CD4-positive, alpha-beta T cell treated with Interleukin-6 for 4 hours (primary cell): Measurements from ENCODE around the gene RPL26.
"Not testable (repeated sequence)": the region's sequence is repeated elsewhere in the genome, so short reads cannot be mapped to it uniquely, and the experiment has no call there.

Experiments
- DNase-seq: peaks from one replicate; pipeline ENCODE4 v3.0.0-alpha.2; 2020; ENCODE audit warnings: mixed read lengths

Gene RPL26

DNA sequence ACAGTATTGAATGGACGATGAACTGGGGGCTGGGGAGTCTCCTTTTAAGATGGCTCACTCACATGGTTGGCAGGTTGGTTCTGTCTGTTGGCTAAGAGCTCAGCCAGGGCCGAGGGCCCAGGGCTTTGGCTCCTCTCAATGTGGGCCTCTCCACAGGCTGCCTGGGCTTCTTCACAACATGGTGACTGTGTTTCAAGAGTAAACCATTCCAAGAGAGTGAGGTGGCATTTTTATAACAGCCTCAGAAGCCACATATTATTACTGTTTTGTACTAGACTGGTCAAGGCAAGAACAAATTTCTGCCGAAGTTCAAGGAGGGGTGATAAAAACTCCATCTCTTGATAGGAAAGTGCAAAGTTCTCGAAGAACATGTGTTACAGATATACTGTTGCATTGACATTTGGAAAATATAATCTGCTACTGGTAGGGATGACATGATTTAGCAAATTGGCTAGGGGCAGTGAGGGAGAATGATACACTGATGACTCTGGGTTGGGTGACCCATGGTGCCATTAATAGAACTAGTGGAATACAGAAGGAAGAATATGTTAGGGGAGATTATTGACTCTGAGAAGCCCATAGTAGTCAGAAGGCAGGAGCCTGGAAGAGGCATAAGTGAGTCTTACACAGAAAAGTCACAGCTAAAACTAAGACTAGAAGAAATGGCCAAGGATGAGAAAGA is 20.2 kb downstream of the RPL26 start:
- DNase-seq, result no peak

DNA sequence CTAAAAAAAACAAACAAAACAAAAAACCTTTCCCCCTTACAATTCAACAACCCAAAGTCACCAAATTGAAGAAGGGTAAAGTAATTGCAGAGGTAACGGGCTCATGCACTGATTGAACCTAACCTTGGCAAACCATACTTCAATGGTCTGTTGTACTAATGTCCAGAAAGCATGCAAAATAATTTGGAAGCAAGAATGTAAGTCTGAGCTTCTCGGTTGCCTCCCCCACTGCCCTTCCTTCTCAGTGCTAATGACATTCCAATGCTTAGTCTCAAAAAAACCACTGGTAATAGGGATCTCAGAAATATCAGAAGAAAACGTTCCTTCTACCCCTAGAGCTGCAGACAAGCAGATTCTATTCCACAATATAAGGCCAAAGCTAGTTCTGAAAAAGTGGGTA is 22.2 kb downstream of the RPL26 start:
- DNase-seq, result no peak

GRCh38 chr17:8360260-8360659 is 22.7 kb downstream of the RPL26 start:
- no peak for DNase-seq

DNA sequence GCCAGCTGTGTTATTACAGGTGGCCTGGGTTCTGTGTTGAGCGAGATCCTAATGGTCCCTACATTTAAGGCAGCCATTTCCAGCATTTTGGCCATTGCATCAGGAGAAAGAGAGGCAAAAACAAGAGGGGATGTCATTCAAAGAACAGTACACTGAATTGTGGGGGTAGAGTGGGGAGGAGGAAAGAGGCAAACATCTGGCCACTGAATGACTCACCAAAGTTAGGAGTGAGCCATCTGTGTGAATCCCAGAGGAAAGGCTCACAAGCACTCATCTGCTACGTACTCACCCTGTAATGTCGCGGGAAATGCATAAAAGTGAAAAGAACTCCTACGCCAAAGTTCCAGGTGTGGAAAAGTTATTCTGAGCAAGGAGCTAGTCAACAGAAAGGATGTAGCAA is 23.2 kb downstream of the RPL26 start:
- no peak for DNase-seq

- DNase-seq, result no peak
Measured at GRCh38 chr17:8357910-8358309, 25.1 kb downstream of the RPL26 start.

GRCh38 chr17:8354236-8354635 is 28.8 kb downstream of the RPL26 start:
- no peak for DNase-seq

- DNase-seq, result no peak
Measured at GRCh38 chr17:8353736-8354135, 29.3 kb downstream of the RPL26 start.

DNA sequence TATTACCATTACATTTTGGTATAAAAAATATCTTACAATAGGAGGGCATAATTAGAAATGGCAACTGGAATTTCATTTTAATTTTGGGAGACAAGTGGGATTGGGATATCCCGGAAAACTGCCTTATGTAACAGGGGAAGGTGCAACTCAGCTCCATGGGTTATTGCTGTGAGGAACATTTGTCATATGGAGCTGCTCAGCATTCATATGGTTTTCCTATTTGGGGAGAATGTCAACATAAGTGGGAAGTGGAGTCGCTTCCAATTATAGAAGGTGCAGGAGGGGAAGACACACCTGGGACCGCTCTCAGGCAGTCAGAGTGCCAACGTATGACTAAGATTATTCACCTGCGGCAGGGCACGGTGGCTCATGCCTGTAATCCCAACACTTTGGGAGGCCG is 32.7 kb downstream of the RPL26 start:
- no peak for DNase-seq

- DNase-seq, result not testable (repeated sequence)
Measured at GRCh38 chr17:8347001-8347400, 36.0 kb downstream of the RPL26 start.

DNA sequence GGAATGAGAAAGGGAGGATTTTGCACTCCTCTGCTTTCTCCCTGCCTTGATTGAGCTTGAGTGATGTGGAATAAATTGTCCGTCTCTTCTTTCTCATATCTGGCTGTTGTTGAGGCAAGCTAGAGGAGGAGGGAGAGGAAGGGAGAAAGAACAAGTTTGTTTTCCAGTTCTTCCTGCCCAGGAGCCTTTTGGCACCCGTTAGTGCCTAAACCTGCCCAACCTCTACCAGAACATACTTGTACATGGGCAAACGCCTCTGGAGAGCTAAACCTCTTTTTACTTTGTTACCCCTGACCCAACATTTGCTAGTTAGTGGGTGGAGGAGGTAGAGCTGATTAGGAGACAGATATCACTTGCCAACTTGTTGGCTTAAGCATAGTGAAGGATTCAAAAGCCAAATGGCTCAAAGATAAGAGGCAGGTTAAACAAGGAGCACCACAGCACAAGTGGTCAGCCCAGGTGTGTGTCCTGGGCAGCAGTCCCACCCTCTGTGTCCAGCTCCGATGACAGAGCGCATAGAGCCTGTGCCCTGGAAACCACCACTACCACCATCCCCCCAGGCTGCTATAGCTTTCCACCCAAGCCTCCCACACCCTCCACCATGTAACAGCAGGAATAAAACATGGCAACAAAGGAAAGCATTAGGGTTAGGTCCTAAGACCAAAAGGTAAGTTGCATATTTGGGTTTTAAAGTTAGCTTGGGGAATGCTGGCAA is 36.9 kb downstream of the RPL26 start:
- DNase-seq, result no peak

GRCh38 chr17:8345052-8345690 is 37.8 kb downstream of the RPL26 start:
- DNase-seq, result no peak

DNA sequence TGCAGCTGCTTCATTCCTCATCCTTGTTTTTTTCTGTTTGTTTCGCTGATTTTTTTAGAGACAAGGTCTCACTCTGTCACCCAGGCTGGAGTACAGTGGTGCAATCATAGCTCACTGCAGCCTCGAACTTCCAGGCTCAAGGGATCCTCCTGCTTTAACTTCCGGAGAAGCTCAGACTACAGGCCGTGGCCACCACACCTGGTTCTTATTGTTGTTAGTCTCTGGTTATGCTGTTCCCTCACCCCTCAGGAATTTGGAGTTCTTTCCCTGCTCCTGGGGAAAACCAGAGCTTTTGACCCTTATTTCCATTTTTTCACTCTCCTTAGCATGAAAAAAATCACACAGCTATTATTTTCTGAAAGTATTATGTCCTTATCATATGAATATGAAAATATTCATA is 41.5 kb downstream of the RPL26 start:
- DNase-seq, result no peak

DNA sequence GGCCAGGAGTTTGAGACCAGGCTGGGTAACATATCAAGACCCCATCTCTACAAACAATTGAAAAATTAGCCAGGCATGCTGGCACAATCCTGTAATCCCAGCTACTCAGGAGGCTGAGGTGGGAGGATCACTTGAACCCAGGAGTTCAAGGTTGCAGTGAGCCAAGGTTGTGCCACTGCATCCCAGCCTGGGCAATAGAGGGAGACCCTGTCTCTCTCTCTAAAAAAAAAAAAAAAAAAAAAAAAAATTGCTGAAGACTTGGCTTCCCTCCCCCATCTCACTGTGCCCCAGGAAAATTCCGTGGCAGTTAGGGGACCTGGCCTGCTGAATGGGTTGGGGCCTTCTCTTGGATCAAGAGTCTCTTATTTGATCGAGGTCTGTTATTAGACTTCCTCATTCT is 43.5 kb downstream of the RPL26 start, which contains the start of gene ODF4:
TSS of gene ODF4 (plus strand) at position 301 of the 400 bp plus-strand sequence. CDS start 212 bp downstream, outside the sequence.
- no peak for DNase-seq

GRCh38 chr17:8338753-8339140 is 44.2 kb downstream of the RPL26 start:
- no peak for DNase-seq

DNA sequence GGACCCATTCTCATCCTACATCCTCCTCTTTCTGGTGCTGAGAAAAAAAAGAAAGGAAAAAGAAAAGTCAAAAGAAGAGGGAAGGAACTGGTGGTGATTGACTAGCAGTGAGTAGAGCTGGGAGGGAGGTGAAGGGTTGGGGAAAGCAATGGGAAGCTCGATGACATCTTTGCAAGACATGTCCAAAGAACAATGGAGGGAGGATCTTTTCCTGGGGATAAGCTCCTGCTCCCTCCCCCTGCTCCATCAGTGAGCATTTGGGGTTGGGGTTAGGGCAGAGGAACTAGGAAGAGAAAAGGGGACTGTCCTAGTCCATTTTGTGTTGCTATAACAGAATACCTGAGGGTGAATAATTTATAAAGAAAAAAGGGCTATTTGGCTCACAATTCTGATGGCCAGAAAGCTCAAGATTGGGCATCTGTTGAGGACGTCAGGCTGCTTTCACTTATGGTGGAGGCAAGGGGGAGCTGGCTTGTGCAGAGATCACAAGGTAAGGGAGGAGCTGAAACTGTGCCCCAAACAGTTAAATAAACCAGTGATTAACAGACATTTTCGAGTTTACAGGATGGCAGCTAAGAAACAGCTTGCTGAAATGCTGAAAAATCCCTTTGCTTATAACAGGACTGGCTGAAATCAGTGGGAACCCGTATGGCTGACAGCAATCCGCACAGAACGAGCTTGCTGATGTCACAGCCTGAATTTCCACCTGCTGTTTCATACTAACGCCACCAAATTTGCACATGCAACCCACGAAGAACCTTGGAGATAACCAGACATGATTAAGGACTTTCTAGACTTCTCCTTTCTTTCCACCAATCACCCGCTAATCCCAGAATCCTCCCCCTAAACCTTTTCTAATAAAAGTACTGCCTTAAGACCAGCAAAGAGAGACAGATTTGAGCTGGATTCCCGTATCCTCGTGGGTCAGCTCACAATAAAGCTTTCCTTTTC is 44.9 kb downstream of the RPL26 start:
- DNase-seq, result no peak

- DNase-seq, result no peak
Measured at GRCh38 chr17:8333281-8333680, 49.7 kb downstream of the RPL26 start.

- no peak for DNase-seq
Measured at GRCh38 chr17:8332688-8333087, 50.3 kb downstream of the RPL26 start.

GRCh38 chr17:8332128-8332527 is 50.9 kb downstream of the RPL26 start:
- no peak for DNase-seq
